ENCODE results near the gene BMPR1A. TPM values are rescaled to one million over a fixed set of nuclear protein-coding genes. Genes with fewer than 3 reads are reported as not detected.

Gene BMPR1A
- total and polyA plus RNA-seq, 2 experiments from 2014 or later = 14.2 to 82.5 TPM

DNA sequence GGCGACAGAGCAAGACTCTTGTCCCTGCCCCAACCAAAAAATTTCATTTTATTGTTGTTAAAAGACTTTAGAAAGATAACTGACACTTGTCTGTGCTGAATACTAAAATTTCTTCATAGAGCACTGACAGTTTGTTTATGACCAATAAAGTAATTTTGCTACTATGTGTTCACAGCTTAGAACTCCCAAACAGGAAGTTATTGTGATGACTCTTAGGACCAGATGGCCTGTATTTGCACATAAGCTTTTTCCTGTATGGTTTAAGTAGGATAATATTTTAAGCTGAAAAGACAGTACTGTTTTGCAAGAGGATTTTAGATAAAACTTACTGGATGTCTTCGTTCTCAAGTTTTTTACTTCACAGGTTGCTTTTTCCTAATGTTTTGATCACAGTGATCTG, 120.3 kb downstream of the BMPR1A start:
- H4K20me1 ChIP-seq (replicated peaks; ENCODE audit: insufficient read depth) = peaks cover 10% of the 10 kb centered on the region; the same call in 1 of the 2 replicates
- H3K9me2 ChIP-seq (ENCODE audit: insufficient read depth) = no peaks in the 10 kb centered on the region
- H3K36me3 ChIP-seq (ENCODE audit: insufficient read depth) = no peaks in the 10 kb centered on the region; the same call in 1 of the 2 replicates
- no peak overlapping the region for H3K4me3 ChIP-seq
- H3K4me1 ChIP-seq (ENCODE audit: insufficient read depth) = peaks cover 49% of the 10 kb centered on the region
- DNase-seq (ENCODE audit: low spot score) (no peak), ATAC-seq (no peak)
- H3K9me3 Mint-ChIP-seq = no peaks in the 10 kb centered on the region
- peaks cover 95% of the 10 kb centered on the region for H3K79me2 ChIP-seq (replicated peaks; ENCODE audit: insufficient read depth)
- H3F3A ChIP-seq (replicated peaks; ENCODE audit: low read depth) = peaks cover 4% of the 10 kb centered on the region; the same call in 1 of the 2 replicates
- 0 out of 2 replicates have a peak overlapping the region, but pooled peaks have one; percentile 43 for H3K27ac ChIP-seq (ENCODE audit: low read depth)
- no peak for TF ChIP-seq NANOG (IDR thresholded peaks at IDR 0.05; ENCODE audit: borderline replicate concordance)
- TF ChIP-seq, protein P1, sequence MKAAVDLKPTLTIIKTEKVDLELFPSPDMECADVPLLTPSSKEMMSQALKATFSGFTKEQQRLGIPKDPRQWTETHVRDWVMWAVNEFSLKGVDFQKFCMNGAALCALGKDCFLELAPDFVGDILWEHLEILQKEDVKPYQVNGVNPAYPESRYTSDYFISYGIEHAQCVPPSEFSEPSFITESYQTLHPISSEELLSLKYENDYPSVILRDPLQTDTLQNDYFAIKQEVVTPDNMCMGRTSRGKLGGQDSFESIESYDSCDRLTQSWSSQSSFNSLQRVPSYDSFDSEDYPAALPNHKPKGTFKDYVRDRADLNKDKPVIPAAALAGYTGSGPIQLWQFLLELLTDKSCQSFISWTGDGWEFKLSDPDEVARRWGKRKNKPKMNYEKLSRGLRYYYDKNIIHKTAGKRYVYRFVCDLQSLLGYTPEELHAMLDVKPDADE (IDR thresholded peaks at IDR 0.05) = no peak
- TF ChIP-seq CREB1 (CRISPR knock-in tag; IDR thresholded peaks at IDR 0.05; ENCODE audit: low read depth) = no peak
- TF ChIP-seq CTCF (conservative IDR thresholded peaks at IDR 0.05; ENCODE audit: low read depth in 2 of 2) = no peak
- TF ChIP-seq EZH2phosphoT487 (IDR thresholded peaks at IDR 0.05; ENCODE audit: unreplicated experiment) = no peak
- no peak for TF ChIP-seq STAT1 (IDR thresholded peaks at IDR 0.05; ENCODE audit: unreplicated experiment)
- TF ChIP-seq ZNF114 (CRISPR knock-in tag; IDR thresholded peaks at IDR 0.05) = no peak
- TF ChIP-seq, protein P2, sequence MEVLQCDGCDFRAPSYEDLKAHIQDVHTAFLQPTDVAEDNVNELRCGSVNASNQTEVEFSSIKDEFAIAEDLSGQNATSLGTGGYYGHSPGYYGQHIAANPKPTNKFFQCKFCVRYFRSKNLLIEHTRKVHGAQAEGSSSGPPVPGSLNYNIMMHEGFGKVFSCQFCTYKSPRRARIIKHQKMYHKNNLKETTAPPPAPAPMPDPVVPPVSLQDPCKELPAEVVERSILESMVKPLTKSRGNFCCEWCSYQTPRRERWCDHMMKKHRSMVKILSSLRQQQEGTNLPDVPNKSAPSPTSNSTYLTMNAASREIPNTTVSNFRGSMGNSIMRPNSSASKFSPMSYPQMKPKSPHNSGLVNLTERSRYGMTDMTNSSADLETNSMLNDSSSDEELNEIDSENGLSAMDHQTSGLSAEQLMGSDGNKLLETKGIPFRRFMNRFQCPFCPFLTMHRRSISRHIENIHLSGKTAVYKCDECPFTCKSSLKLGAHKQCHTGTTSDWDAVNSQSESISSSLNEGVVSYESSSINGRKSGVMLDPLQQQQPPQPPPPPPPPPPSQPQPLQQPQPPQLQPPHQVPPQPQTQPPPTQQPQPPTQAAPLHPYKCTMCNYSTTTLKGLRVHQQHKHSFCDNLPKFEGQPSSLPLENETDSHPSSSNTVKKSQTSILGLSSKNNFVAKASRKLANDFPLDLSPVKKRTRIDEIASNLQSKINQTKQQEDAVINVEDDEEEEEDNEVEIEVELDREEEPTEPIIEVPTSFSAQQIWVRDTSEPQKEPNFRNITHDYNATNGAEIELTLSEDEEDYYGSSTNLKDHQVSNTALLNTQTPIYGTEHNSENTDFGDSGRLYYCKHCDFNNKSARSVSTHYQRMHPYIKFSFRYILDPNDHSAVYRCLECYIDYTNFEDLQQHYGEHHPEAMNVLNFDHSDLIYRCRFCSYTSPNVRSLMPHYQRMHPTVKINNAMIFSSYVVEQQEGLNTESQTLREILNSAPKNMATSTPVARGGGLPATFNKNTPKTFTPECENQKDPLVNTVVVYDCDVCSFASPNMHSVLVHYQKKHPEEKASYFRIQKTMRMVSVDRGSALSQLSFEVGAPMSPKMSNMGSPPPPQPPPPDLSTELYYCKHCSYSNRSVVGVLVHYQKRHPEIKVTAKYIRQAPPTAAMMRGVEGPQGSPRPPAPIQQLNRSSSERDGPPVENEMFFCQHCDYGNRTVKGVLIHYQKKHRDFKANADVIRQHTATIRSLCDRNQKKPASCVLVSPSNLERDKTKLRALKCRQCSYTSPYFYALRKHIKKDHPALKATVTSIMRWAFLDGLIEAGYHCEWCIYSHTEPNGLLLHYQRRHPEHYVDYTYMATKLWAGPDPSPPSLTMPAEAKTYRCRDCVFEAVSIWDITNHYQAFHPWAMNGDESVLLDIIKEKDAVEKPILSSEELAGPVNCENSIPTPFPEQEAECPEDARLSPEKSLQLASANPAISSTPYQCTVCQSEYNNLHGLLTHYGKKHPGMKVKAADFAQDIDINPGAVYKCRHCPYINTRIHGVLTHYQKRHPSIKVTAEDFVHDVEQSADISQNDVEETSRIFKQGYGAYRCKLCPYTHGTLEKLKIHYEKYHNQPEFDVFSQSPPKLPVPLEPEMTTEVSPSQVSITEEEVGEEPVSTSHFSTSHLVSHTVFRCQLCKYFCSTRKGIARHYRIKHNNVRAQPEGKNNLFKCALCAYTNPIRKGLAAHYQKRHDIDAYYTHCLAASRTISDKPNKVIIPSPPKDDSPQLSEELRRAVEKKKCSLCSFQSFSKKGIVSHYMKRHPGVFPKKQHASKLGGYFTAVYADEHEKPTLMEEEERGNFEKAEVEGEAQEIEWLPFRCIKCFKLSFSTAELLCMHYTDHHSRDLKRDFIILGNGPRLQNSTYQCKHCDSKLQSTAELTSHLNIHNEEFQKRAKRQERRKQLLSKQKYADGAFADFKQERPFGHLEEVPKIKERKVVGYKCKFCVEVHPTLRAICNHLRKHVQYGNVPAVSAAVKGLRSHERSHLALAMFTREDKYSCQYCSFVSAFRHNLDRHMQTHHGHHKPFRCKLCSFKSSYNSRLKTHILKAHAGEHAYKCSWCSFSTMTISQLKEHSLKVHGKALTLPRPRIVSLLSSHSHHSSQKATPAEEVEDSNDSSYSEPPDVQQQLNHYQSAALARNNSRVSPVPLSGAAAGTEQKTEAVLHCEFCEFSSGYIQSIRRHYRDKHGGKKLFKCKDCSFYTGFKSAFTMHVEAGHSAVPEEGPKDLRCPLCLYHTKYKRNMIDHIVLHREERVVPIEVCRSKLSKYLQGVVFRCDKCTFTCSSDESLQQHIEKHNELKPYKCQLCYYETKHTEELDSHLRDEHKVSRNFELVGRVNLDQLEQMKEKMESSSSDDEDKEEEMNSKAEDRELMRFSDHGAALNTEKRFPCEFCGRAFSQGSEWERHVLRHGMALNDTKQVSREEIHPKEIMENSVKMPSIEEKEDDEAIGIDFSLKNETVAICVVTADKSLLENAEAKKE (CRISPR knock-in tag; IDR thresholded peaks at IDR 0.05) = no peak
- TF ChIP-seq JUNB (IDR thresholded peaks at IDR 0.05; ENCODE audit: unreplicated experiment) = no peak
- no peak for TF ChIP-seq EZH2 (IDR thresholded peaks at IDR 0.05; ENCODE audit: low read depth, unreplicated experiment)
- no peak for TF ChIP-seq POLR2AphosphoS5 (IDR thresholded peaks at IDR 0.05; ENCODE audit: low read depth)
- TF ChIP-seq, protein P3, sequence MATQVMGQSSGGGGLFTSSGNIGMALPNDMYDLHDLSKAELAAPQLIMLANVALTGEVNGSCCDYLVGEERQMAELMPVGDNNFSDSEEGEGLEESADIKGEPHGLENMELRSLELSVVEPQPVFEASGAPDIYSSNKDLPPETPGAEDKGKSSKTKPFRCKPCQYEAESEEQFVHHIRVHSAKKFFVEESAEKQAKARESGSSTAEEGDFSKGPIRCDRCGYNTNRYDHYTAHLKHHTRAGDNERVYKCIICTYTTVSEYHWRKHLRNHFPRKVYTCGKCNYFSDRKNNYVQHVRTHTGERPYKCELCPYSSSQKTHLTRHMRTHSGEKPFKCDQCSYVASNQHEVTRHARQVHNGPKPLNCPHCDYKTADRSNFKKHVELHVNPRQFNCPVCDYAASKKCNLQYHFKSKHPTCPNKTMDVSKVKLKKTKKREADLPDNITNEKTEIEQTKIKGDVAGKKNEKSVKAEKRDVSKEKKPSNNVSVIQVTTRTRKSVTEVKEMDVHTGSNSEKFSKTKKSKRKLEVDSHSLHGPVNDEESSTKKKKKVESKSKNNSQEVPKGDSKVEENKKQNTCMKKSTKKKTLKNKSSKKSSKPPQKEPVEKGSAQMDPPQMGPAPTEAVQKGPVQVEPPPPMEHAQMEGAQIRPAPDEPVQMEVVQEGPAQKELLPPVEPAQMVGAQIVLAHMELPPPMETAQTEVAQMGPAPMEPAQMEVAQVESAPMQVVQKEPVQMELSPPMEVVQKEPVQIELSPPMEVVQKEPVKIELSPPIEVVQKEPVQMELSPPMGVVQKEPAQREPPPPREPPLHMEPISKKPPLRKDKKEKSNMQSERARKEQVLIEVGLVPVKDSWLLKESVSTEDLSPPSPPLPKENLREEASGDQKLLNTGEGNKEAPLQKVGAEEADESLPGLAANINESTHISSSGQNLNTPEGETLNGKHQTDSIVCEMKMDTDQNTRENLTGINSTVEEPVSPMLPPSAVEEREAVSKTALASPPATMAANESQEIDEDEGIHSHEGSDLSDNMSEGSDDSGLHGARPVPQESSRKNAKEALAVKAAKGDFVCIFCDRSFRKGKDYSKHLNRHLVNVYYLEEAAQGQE (IDR thresholded peaks at IDR 0.05; ENCODE audit: unreplicated experiment) = no peak
- TF ChIP-seq ZNF331 (CRISPR knock-in tag; IDR thresholded peaks at IDR 0.05; ENCODE audit: low read depth) = no peak
- peaks cover 28% of the 10 kb centered on the region; the same call in 2 of the 3 replicates for H3K36me3 Mint-ChIP-seq (ENCODE audit: low read depth)
- H3K4me2 ChIP-seq = no peak overlapping the region
- H2AFZ ChIP-seq = no peak overlapping the region
- no peak overlapping the region for H3K4me3 Mint-ChIP-seq
- peaks cover 2% of the 10 kb centered on the region for H3K27me3 Mint-ChIP-seq (ENCODE audit: insufficient read depth, low read depth, poor library complexity)
- H3K27me3 ChIP-seq (ENCODE audit: insufficient read depth) = no peaks in the 10 kb centered on the region
- peaks cover 39% of the 10 kb centered on the region for H3K4me1 Mint-ChIP-seq
- no peak overlapping the region for H3K27ac Mint-ChIP-seq
